ENCODE data around the gene CCM2. TPM values are rescaled to one million over a fixed set of nuclear protein-coding genes. Genes with fewer than 3 reads are reported as not detected.

The CCM2 gene
- total and polyA plus RNA-seq, 7 donors: 33.3 to 110 (median 49.9) TPM

GRCh38 chr7:44977959-44978335 lies 22.1 kb upstream of the CCM2 start:
- Histone ChIP-seq H3K4me1 (no peaks in the 10 kb centered on the region), H3K27ac (no peak overlapping the region), H3K36me3 (ENCODE audit: insufficient read depth in 1 of 2, low read depth in 1 of 2) (peaks cover 0 to 36% of the 10 kb centered on the region in 2 donors), H3K27me3 (ENCODE audit: insufficient read depth in 3 of 3, low read length in 2 of 3) (no peaks in the 10 kb centered on the region), H3K4me3 (peak overlapping the region; percentile 15), H3K9me3 (no peaks in the 10 kb centered on the region)
- DNase-seq (no peak), ATAC-seq (no peak)
- intact Hi-C loops (cut with DNase I): no loop called here
- TF ChIP-seq CTCF (IDR thresholded peaks at IDR 0.05): no peak
- WGBS, 3 donors: 58 to 66% (median 59%) methylated on average over 6 of the region's 6 CpGs

DNA sequence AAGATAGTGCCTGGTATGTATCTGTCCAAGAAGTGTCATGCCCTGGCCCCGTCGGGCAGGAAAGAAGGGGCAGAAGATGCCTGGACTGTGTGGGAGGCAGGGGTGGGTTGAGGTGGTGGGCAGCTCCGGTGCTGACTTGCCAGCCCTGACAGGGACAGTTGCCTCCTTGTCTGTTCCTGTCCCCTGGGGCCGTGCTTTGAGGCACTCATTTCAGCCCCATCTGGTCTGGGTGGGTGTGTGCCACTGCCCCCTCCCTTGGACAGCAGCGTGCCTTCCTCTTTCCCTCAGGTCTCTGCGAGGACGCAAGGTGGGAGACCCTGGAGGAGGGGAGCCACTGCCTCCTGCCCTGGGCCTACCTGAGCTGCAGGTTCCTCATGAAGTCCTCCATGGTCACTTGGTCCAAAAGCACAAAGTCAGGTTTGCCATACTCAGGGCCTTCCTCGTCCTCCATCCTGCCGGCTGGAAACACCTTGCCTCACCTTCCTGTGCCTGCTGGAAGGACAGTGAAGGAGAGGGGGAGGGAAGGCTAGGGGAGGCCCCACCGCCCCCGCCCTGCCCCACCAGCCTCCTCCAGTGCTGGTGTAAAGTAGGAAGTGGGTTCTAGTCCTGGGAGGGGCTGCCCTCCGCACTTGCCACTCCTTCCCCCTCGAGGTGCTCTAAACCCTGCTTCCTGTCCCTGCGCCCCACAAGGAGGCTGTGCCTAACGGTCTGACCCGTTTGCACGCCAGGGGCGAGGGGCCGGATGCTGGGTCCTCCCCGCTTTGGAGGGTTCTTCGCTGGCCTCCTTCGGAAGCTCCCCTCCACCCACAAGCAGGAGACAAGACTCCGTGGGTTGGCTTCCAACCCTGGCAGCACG lies 21.3 kb upstream of the CCM2 start, which contains the start of gene MYO1G:
MYO1G (minus strand) TSS at position 505 of the 856 bp plus-strand sequence; CDS start at position 451, 54 bp downstream.
- H3K9me3 ChIP-seq: no peaks in the 10 kb centered on the region
- H3K4me3 ChIP-seq: peak within 1 kb of the TSS; percentile 15
- H3K36me3 ChIP-seq (ENCODE audit: insufficient read depth in 1 of 2, low read depth in 1 of 2): peaks cover 2 to 44% of the 10 kb centered on the region in 2 donors
- intact Hi-C loops (cut with DNase I): no loop called here
- H3K4me1 ChIP-seq: no peaks in the 10 kb centered on the region
- TF ChIP-seq CTCF (IDR thresholded peaks at IDR 0.05): no peak
- WGBS, 3 donors: 83 to 85% (median 85%) methylated on average over 19 to 24 of the region's 24 CpGs
- no peak within 1 kb of the TSS for H3K27ac ChIP-seq
- peak in 1 of 2 donors; percentile 42 for DNase-seq
- H3K27me3 ChIP-seq (ENCODE audit: insufficient read depth in 3 of 3, low read length in 2 of 3): no peaks in the 10 kb centered on the region
- peak in 1 of 4 donors; percentile 23 for ATAC-seq

GRCh38 chr7:44979481-44980392 lies 20.3 kb upstream of the CCM2 start:
- WGBS, 3 donors: 81 to 85% (median 82%) methylated on average over 8 of the region's 8 CpGs
- DNase-seq (no peak), ATAC-seq (peak in 1 of 4 donors; percentile 8)
- Histone ChIP-seq H3K9me3 (no peaks in the 10 kb centered on the region), H3K27ac (peak overlapping the region; percentile 36), H3K36me3 (ENCODE audit: insufficient read depth in 1 of 2, low read depth in 1 of 2) (peaks cover 8 to 54% of the 10 kb centered on the region in 2 donors), H3K4me1 (peaks cover 6% of the 10 kb centered on the region), H3K4me3 (no peak overlapping the region), H3K27me3 (ENCODE audit: insufficient read depth in 3 of 3, low read length in 2 of 3) (no peaks in the 10 kb centered on the region)
- no peak for TF ChIP-seq CTCF (IDR thresholded peaks at IDR 0.05)
- intact Hi-C loops (cut with DNase I): loop anchor here in 1 of 2 donors (2.0 kb wide), 1 partner anchor 61 kb away; no protein-coding TSS in a partner anchor

DNA sequence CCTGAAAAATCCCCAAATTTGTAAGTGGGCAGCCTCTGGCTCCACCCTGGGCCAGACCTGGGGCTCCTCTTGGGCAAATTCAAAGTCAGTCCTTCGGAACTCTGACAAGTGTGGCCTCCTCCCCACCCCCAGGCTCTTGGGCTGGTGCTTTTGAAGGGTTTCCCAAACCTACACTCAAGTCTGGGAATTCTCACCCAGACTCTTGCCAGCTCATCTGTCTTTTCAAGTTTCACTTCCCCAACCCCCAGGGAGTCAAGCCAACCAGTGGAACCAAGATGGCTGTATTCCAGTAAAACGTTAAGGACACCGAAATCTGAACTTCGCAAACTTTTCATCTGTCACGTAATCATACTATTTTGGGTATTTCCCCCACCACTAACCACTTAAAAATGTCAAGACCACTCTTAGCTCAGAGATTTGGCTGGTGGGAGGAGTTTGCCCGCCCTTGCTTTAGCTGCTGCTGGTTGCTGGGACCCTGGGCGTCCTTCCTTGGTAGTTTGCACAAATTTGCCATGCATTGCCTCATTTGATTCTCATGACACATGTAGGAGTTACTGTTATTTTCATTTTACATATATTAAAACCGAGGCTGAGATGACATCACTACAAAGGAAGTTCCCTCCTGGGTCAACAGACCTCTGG lies 19.5 kb upstream of the CCM2 start:
- intact Hi-C loops (cut with DNase I): loop anchor here in 1 of 2 donors (2.0 kb wide), 1 partner anchor 60 kb away; no protein-coding TSS in a partner anchor
- no peak for DNase-seq
- Histone ChIP-seq H3K27me3 (ENCODE audit: insufficient read depth in 3 of 3, low read length in 2 of 3) (no peaks in the 10 kb centered on the region), H3K36me3 (ENCODE audit: insufficient read depth in 1 of 2, low read depth in 1 of 2) (peaks cover 8 to 62% of the 10 kb centered on the region in 2 donors), H3K27ac (peak overlapping the region; percentile 36), H3K4me1 (peaks cover 12% of the 10 kb centered on the region), H3K9me3 (no peaks in the 10 kb centered on the region), H3K4me3 (no peak overlapping the region)
- ATAC-seq: peak in 1 of 4 donors; percentile 29
- 54 to 69% (median 54%) methylated on average over 8 of the region's 8 CpGs for WGBS, 3 donors
- no peak for TF ChIP-seq CTCF (IDR thresholded peaks at IDR 0.05)
